Caco-2 (cell line): ENCODE data around the gene PACSIN1. TPM values are rescaled to one million over a fixed set of nuclear protein-coding genes. Genes with fewer than 3 reads are reported as not detected.
A peak's percentile ranks its signal among the peaks of the same experiment; 100 is the strongest.

ENCODE experiments used
- BruUV-seq: library from RNA; stranded (reverse); fragments of 400-500 nt; replicated peaks from 2 replicates; lab custom pipeline; 2021; lab: Mats Ljungman, UMichigan
- CTCF ChIA-PET: fragments of 300-600 bp; sonication (Branson Sonifier 250); formaldehyde crosslinking; loops from one replicate; lab custom pipeline; 2022; ENCODE audit warnings: antibody characterized with exemption; lab: Charles Lee
- POLR2A ChIA-PET: fragments of 300-600 bp; sonication (Branson Sonifier 250); formaldehyde crosslinking; loops from one replicate; lab custom pipeline; 2022; ENCODE audit warnings: antibody characterized with exemption; lab: Charles Lee
- DNase-seq, 2 experiments: peaks; one replicate each; pipeline versions ENCODE4 v3.0.0 to v3.0.0-alpha.2; 2020 to 2022
- H3K27me3 ChIP-seq: replicated peaks from 2 replicates; pipeline ENCODE4 v1.6.0; 2011; ENCODE audit warnings: low read length; ENCODE audit not compliant: control insufficient read depth, insufficient read depth
- H3K36me3 ChIP-seq: 2 replicates; pipeline ENCODE4 v1.5.1; 2011; ENCODE audit warnings: low read length; ENCODE audit not compliant: control insufficient read depth, insufficient read depth
- H3K4me1 ChIP-seq: fragments of 250-450 bp; sonication (Bioruptor Pico); 2 replicates; pipeline ENCODE4 v1.5.1; 2020; ENCODE audit warnings: mild to moderate bottlenecking
- H3K4me3 ChIP-seq: 2 replicates; pipeline ENCODE4 v1.5.1; 2011; ENCODE audit warnings: low read depth, mild to moderate bottlenecking, control low read depth, low read length
- H3K9me3 ChIP-seq: fragments of 250-450 bp; sonication (Bioruptor Pico); 2 replicates; pipeline ENCODE4 v1.5.1; 2020; ENCODE audit warnings: mild to moderate bottlenecking, moderate library complexity
- H3K27ac Mint-ChIP-seq: one replicate; pipeline ENCODE4 v1.8.0; 2022; ENCODE audit warnings: mixed read lengths; ENCODE audit not compliant: unreplicated experiment
- H3K27me3 Mint-ChIP-seq: one replicate; pipeline ENCODE4 v1.8.0; 2022; ENCODE audit warnings: mixed read lengths; ENCODE audit not compliant: insufficient read depth, unreplicated experiment
- H3K36me3 Mint-ChIP-seq: one replicate; pipeline ENCODE4 v1.8.0; 2022; ENCODE audit warnings: mild to moderate bottlenecking, mixed read lengths; ENCODE audit not compliant: insufficient read depth, unreplicated experiment
- H3K4me1 Mint-ChIP-seq: one replicate; pipeline ENCODE4 v1.8.0; 2022; ENCODE audit warnings: low read depth, mixed read lengths; ENCODE audit not compliant: unreplicated experiment
- H3K4me3 Mint-ChIP-seq: one replicate; pipeline ENCODE4 v1.8.0; 2022; ENCODE audit warnings: mild to moderate bottlenecking, moderate library complexity, mixed read lengths; ENCODE audit not compliant: unreplicated experiment
- H3K9me3 Mint-ChIP-seq: one replicate; pipeline ENCODE4 v1.8.0; 2022; ENCODE audit warnings: mixed read lengths; ENCODE audit not compliant: unreplicated experiment
- intact Hi-C: fragments of 100-400 bp; cut with micrococcal nuclease; formaldehyde crosslinking; loops from one replicate; pipeline ENCODE4 v1.10.0; 2022; ENCODE audit not compliant: unreplicated experiment
- total RNA-seq: library from RNA; stranded (reverse); gene quantifications from 2 replicates; pipeline ENCODE4 v1.2.3, GENCODE V29; 2022
- TF ChIP-seq, protein P1 (sequence below), 2 experiments: fragments of 200-600 bp in 1 of 2; IDR thresholded peaks; 1 replicate in 1 of 2; 2 replicates in 1 of 2; pipeline versions ENCODE4 v1.5.1 to v1.8.0; 2011 to 2022; ENCODE audit warnings: antibody characterized with exemption in 1 of 2, control low read depth in 1 of 2, inconsistent platforms in 1 of 2, low read depth in 1 of 2, low read length in 1 of 2, mild to moderate bottlenecking in 1 of 2, moderate library complexity in 1 of 2; ENCODE audit not compliant: insufficient read depth in 1 of 2, severe bottlenecking in 1 of 2, unreplicated experiment in 1 of 2

Gene PACSIN1
- total RNA-seq, 1 experiment from 2014 or later: 3.7 TPM

DNA sequence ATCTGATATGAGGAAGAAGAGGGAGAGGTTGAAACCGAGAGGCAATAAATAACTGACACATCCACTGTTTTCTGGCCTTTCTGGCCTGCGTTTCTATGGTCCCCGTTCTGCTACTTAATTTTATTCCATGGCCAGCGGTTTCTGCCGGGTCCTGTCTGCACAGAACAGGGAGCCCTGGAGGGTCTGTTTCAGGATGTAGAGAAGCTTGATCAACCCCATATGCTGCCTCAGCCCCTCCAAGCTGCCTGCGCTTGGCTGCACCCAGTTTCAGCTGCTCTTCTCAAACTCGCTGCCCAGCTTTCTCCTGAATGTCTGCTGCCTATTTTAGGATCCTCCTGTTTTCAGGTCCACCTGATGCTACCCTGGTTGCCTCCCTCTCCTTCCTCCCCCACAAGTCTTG is 18.5 kb upstream of the PACSIN1 start:
- Mint-ChIP-seq H3K27me3 (no peaks in the 10 kb centered on the region), H3K9me3 (no peaks in the 10 kb centered on the region), H3K36me3 (no peaks in the 10 kb centered on the region), H3K27ac (no peak overlapping the region), H3K4me1 (peaks cover 8% of the 10 kb centered on the region), H3K4me3 (no peak overlapping the region)
- POLR2A ChIA-PET: interaction anchor here (1.4 kb wide), 1 partner anchor 21 kb away, joined by 4 read pairs; no protein-coding TSS in a partner anchor
- no peak for DNase-seq
- peaks cover 10% of the 10 kb centered on the region; the same call in 1 of the 2 replicates for H3K4me1 ChIP-seq
- intact Hi-C loops: no loop called here
- CTCF ChIA-PET: interaction anchor here (0.6 to 1.0 kb wide), 2 partner anchors 31 to 101 kb away, joined by 3 read pairs; no protein-coding TSS in a partner anchor
- H3K4me3 ChIP-seq: no peak overlapping the region
- no peaks in the 10 kb centered on the region for H3K27me3 ChIP-seq
- peaks cover 5% of the 10 kb centered on the region; the same call in 1 of the 2 replicates for H3K9me3 ChIP-seq
- H3K36me3 ChIP-seq: no peaks in the 10 kb centered on the region
- TF ChIP-seq, protein P1, sequence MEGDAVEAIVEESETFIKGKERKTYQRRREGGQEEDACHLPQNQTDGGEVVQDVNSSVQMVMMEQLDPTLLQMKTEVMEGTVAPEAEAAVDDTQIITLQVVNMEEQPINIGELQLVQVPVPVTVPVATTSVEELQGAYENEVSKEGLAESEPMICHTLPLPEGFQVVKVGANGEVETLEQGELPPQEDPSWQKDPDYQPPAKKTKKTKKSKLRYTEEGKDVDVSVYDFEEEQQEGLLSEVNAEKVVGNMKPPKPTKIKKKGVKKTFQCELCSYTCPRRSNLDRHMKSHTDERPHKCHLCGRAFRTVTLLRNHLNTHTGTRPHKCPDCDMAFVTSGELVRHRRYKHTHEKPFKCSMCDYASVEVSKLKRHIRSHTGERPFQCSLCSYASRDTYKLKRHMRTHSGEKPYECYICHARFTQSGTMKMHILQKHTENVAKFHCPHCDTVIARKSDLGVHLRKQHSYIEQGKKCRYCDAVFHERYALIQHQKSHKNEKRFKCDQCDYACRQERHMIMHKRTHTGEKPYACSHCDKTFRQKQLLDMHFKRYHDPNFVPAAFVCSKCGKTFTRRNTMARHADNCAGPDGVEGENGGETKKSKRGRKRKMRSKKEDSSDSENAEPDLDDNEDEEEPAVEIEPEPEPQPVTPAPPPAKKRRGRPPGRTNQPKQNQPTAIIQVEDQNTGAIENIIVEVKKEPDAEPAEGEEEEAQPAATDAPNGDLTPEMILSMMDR (IDR thresholded peaks at IDR 0.05; ENCODE audit: insufficient read depth in 1 of 2, low read depth in 1 of 2, low read length in 1 of 2, severe bottlenecking in 1 of 2, unreplicated experiment in 1 of 2): no peak
- no TSS peak for BruUV-seq

DNA sequence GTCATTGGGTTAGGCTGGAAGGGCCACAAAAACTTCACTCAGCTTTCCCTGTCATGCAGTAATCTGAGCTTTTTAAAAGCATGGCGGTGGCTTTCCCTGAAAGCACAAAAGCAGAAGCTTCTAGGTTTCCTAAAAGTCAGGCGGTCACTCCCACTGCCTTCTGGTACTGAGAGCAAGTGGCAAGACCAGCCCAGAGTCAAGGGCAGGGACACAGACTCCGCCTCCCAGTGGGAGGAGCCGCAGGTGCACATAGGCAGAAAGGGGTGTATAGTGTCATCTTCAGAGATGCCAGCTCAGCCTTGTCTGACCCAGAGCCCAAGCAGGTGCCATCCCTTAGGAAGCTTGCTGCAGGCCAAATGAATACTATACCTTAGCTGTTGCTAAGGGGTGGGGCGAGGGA is 18.0 kb upstream of the PACSIN1 start:
- ChIA-PET POLR2A (interaction anchor here (1.4 kb wide), 1 partner anchor 22 kb away, joined by 4 read pairs; no protein-coding TSS in a partner anchor), CTCF (no interaction called here)
- DNase-seq: peak in 1 of 2 experiments; percentile 19
- Histone ChIP-seq H3K27me3 (no peaks in the 10 kb centered on the region), H3K4me3 (no peak overlapping the region), H3K4me1 (peaks cover 10% of the 10 kb centered on the region; the same call in 1 of the 2 replicates), H3K36me3 (no peaks in the 10 kb centered on the region), H3K9me3 (peaks cover 5% of the 10 kb centered on the region; the same call in 1 of the 2 replicates)
- intact Hi-C loops: no loop called here
- Mint-ChIP-seq H3K27ac (no peak overlapping the region), H3K36me3 (no peaks in the 10 kb centered on the region), H3K27me3 (no peaks in the 10 kb centered on the region), H3K9me3 (no peaks in the 10 kb centered on the region), H3K4me3 (no peak overlapping the region), H3K4me1 (peaks cover 8% of the 10 kb centered on the region)
- TF ChIP-seq, protein P1 (IDR thresholded peaks at IDR 0.05; ENCODE audit: insufficient read depth in 1 of 2, low read depth in 1 of 2, low read length in 1 of 2, severe bottlenecking in 1 of 2, unreplicated experiment in 1 of 2): no peak
- no TSS peak for BruUV-seq

DNA sequence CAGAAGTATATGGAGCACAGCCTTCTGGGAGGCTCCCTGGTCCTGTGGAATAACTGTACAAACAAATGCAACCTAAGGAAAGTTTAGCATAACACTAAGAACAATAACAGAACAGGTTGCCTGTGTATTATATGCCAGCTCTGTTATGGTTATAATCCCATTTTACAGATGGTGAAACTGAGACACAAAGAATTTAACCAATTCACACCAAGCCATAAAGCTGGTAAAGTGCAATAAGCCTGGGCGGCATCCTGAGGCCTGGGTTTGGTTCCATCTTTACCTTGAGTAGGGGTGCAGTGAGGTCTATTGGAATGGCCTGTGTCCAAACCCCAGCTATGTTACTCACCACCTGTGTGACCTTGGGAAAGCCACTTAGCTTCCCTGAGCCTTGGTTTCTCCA is 14.7 kb upstream of the PACSIN1 start:
- peaks cover 10% of the 10 kb centered on the region; the same call in 1 of the 2 replicates for H3K4me1 ChIP-seq
- BruUV-seq: no TSS peak
- intact Hi-C loops: no loop called here
- no peak overlapping the region for H3K4me3 ChIP-seq
- Mint-ChIP-seq H3K27ac (no peak overlapping the region), H3K4me3 (no peak overlapping the region), H3K9me3 (no peaks in the 10 kb centered on the region), H3K27me3 (no peaks in the 10 kb centered on the region), H3K36me3 (no peaks in the 10 kb centered on the region), H3K4me1 (peaks cover 8% of the 10 kb centered on the region)
- no peak for DNase-seq
- H3K27me3 ChIP-seq: no peaks in the 10 kb centered on the region
- peaks cover 5% of the 10 kb centered on the region; the same call in 1 of the 2 replicates for H3K9me3 ChIP-seq
- no peaks in the 10 kb centered on the region for H3K36me3 ChIP-seq
- POLR2A ChIA-PET: no interaction called here
- CTCF ChIA-PET: no interaction called here
- TF ChIP-seq, protein P1 (IDR thresholded peaks at IDR 0.05; ENCODE audit: insufficient read depth in 1 of 2, low read depth in 1 of 2, low read length in 1 of 2, severe bottlenecking in 1 of 2, unreplicated experiment in 1 of 2): no peak
